GM12873 (cell line): ENCODE measurements around the gene QSER1.

Experiments used
- CTCF ChIP-seq: IDR thresholded peaks from 2 replicates; pipeline ENCODE4 v1.5.1; 2012; ENCODE audit warnings: low read depth, mild to moderate bottlenecking, moderate library complexity, low read length, control low read depth; ENCODE audit not compliant: insufficient read depth; ENCODE audit errors: missing control alignments

The QSER1 gene

GRCh38 chr11:32892355-32893092 is at the start of gene QSER1:
Gene QSER1, plus strand, starts transcription at chr11:32892811. Its CDS starts 315 bp downstream, at chr11:32893126.
- no peak for TF ChIP-seq CTCF

- TF ChIP-seq CTCF: no peak
These were observed 49.1 kb upstream of the QSER1 start for GRCh38 chr11:32843544-32843943.

DNA sequence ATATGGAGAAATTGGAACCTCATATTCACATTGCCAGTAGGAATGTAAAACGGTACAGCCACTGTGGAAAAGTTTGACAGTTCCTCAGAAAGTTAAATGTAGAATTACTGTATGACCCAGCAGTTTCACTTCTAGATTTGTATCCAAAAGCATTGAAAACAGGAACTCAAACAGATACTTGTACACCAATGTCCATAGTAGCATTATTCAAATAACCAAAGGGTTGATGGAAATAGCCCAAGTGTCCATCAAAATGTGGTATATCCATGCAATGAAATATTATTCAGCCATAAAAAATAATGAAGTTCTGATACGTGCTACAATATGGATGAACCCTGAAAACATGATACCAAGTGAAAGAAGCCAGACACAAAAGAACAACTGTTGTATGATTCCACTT is 45.1 kb upstream of the QSER1 start:
- no peak for TF ChIP-seq CTCF

GRCh38 chr11:32849761-32850160 is 42.9 kb upstream of the QSER1 start:
- no peak for TF ChIP-seq CTCF

GRCh38 chr11:32851251-32851650 is 41.4 kb upstream of the QSER1 start:
- no peak for TF ChIP-seq CTCF

DNA sequence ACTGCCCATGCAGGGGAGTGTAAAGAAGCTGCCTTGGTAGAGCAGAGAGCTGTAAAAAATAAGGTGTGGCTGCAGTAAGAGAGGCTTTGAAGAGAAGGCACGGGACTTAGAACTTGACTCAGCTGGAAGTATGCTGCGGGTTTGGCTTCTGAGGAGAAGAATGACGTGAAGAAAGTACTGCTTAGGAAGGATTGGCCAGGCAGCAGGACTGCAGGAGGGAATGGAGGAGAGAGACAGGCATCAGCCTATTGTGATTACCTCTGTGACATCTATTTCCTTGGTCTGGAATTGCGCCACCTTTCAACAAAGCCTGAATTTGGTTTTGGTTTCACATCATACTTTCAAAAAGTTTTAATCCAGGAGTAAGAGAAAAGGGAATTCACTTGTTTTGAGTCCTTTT is 40.4 kb upstream of the QSER1 start:
- TF ChIP-seq CTCF: no peak

GRCh38 chr11:32855601-32856000 is 37.0 kb upstream of the QSER1 start:
- TF ChIP-seq CTCF: no peak
